Testis (tissue), 2 donors: ENCODE measurements around the gene FCGBP.
"Not testable (repeated sequence)": the region's sequence is repeated elsewhere in the genome, so short reads cannot be mapped to it uniquely, and the experiment has no call there.

Source experiments
- POLR2A ChIP-seq: fragments of 450-650 bp; IDR thresholded peaks from one replicate; pipeline ENCODE4 v1.6.1; 2017; ENCODE audit warnings: antibody characterized with exemption, mild to moderate bottlenecking, moderate library complexity
- TF ChIP-seq, protein P1 (sequence below), 3 experiments: fragments of 450-650 bp in 2 of 3; fragments of 200-600 bp in 1 of 3; sonication (generic) in 1 of 3; IDR thresholded peaks; one replicate each; pipeline ENCODE4 v1.5.1; 2016 to 2019; ENCODE audit warnings: antibody characterized with exemption in 3 of 3, mild to moderate bottlenecking in 2 of 3, moderate library complexity in 1 of 3

DNA sequence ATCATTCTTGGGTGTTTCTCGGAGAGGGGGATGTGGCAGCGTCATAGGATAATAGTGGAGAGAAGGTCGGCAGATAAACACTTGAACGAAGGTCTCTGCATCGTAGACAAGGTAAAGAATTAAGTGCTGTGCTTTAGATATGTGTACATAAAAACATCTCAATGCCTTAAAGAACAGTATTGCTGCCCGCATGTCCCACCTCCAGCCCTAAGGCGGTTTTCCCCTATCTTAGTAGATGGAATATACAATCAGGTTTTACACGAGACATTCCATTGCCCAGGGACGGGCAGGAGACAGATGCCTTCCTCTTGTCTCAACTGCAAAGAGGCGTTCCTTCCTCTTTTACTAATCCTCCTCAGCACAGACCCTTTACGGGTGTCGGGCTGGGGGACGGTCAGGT lies 25.0 kb upstream of the FCGBP start:
- TF ChIP-seq, protein P1, sequence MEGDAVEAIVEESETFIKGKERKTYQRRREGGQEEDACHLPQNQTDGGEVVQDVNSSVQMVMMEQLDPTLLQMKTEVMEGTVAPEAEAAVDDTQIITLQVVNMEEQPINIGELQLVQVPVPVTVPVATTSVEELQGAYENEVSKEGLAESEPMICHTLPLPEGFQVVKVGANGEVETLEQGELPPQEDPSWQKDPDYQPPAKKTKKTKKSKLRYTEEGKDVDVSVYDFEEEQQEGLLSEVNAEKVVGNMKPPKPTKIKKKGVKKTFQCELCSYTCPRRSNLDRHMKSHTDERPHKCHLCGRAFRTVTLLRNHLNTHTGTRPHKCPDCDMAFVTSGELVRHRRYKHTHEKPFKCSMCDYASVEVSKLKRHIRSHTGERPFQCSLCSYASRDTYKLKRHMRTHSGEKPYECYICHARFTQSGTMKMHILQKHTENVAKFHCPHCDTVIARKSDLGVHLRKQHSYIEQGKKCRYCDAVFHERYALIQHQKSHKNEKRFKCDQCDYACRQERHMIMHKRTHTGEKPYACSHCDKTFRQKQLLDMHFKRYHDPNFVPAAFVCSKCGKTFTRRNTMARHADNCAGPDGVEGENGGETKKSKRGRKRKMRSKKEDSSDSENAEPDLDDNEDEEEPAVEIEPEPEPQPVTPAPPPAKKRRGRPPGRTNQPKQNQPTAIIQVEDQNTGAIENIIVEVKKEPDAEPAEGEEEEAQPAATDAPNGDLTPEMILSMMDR (IDR thresholded peaks at IDR 0.05): not testable (repeated sequence)
- not testable (repeated sequence) for TF ChIP-seq POLR2A
